BLaER1 treated with 17β-estradiol and CSF1 and Interleukin-3, amounts not matched to agents 10 nM and 100 nM (cell line): ENCODE measurements around the gene KIAA1328.

Experiments used
- H3K27ac ChIP-seq, 11 experiments: shearing (Covaris generic); formaldehyde crosslinking; 2 replicates each; pipeline ENCODE4 v1.8.1; 2022
- H3K27me3 ChIP-seq, 11 experiments: shearing (Covaris generic); formaldehyde crosslinking; 2 replicates each; pipeline ENCODE4 v1.8.1; 2022
- H3K36me3 ChIP-seq, 11 experiments: shearing (Covaris generic); formaldehyde crosslinking; 2 replicates each; pipeline ENCODE4 v1.8.1; 2022
- H3K4me1 ChIP-seq, 10 experiments: shearing (Covaris generic); formaldehyde crosslinking; 2 replicates each; pipeline ENCODE4 v1.8.1; 2022
- H3K4me2 ChIP-seq, 11 experiments: shearing (Covaris generic); formaldehyde crosslinking; 2 replicates each; pipeline ENCODE4 v1.8.1; 2022
- H3K4me3 ChIP-seq, 10 experiments: shearing (Covaris generic); formaldehyde crosslinking; 2 replicates each; pipeline ENCODE4 v1.8.1; 2022
- H3K9ac ChIP-seq, 11 experiments: shearing (Covaris generic); formaldehyde crosslinking; 2 replicates each; pipeline ENCODE4 v1.8.1; 2022
- H3K9me3 ChIP-seq, 11 experiments: shearing (Covaris generic); formaldehyde crosslinking; replicated peaks in 1 of 11; 2 replicates each; pipeline ENCODE4 v1.8.1; 2022
- H4K20me1 ChIP-seq, 11 experiments: shearing (Covaris generic); formaldehyde crosslinking; 2 replicates each; pipeline ENCODE4 v1.8.1; 2022
- Cebpa-rat ChIP-seq, 11 experiments: shearing (Covaris generic); IDR thresholded peaks; 2 replicates each; pipeline ENCODE4 v1.8.1; 2022

Gene KIAA1328

DNA sequence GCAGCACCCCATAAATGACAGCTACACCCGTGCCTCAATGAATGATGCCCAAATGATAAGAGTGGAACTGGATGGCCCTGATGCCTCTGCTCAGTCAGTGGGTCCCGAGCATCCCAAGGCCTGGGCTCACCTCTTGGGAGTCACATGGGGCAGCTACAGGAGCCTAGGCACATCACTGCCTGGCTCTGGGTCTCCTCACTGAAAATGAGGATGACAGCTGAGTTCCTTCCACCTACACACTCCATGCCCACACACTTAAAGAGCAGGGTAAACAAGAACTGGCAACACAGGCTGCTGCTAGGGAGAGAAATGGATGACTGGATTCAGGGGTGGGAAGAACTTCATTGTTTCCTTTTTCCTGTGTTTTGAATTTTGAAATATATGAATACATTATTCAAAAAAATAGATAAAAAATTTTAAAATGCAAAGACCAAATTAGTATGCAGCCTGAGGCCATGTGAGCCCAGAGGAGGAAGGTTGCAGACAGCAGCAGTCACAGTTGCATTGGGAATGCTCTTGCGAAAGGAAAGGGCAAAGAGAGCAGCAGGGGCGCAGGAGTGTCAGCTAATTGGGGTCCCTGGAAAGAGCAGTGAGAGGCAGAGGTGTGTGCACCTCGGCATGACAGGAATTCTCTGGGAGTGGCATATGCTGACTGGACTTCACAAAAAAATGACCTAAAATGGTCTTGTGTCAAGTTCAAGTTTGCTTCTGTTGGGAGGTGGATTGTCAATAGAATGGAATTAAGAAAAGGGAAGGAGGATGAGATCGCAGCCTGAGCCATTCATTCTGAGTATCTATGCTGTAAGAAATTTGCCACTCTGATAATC, 409.6 kb downstream of the KIAA1328 start:
- H3K4me2 ChIP-seq, result no peak overlapping the region
- no peak overlapping the region for H3K4me3 ChIP-seq
- no peaks in the 10 kb centered on the region for H3K36me3 ChIP-seq
- H3K9me3 ChIP-seq, result no peaks in the 10 kb centered on the region
- H4K20me1 ChIP-seq, result no peaks in the 10 kb centered on the region
- H3K4me1 ChIP-seq, result no peaks in the 10 kb centered on the region
- no peaks in the 10 kb centered on the region for H3K27me3 ChIP-seq
- no peak overlapping the region for H3K27ac ChIP-seq
- no peak overlapping the region for H3K9ac ChIP-seq
- TF ChIP-seq Cebpa-rat (IDR thresholded peaks at IDR 0.05), result no peak

DNA sequence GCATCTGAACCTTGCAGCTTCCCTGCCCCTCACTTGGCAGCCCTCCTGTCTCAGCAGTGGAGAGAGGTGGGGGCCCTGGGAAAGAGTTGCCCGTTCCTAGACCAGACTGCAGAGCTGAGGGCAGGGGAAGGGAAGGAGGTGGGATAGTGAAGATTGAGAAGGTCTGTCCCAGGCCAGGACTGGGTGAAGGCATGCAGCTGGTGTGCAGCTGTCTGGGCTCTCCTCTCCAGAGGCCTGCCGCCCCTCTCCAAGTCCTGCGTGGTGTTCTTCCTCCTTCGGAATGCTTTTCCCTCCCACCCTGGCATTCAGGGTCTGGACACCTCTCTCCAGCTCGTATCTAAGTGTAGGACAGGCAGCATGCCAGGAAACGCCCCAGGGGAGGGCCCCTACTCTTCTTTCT, 413.2 kb downstream of the KIAA1328 start:
- Histone ChIP-seq H4K20me1 (no peaks in the 10 kb centered on the region), H3K36me3 (no peaks in the 10 kb centered on the region), H3K4me2 (no peak overlapping the region), H3K4me1 (no peaks in the 10 kb centered on the region), H3K27me3 (no peaks in the 10 kb centered on the region), H3K27ac (no peak overlapping the region), H3K4me3 (no peak overlapping the region), H3K9me3 (no peaks in the 10 kb centered on the region), H3K9ac (no peak overlapping the region)
- no peak for TF ChIP-seq Cebpa-rat (IDR thresholded peaks at IDR 0.05)

DNA sequence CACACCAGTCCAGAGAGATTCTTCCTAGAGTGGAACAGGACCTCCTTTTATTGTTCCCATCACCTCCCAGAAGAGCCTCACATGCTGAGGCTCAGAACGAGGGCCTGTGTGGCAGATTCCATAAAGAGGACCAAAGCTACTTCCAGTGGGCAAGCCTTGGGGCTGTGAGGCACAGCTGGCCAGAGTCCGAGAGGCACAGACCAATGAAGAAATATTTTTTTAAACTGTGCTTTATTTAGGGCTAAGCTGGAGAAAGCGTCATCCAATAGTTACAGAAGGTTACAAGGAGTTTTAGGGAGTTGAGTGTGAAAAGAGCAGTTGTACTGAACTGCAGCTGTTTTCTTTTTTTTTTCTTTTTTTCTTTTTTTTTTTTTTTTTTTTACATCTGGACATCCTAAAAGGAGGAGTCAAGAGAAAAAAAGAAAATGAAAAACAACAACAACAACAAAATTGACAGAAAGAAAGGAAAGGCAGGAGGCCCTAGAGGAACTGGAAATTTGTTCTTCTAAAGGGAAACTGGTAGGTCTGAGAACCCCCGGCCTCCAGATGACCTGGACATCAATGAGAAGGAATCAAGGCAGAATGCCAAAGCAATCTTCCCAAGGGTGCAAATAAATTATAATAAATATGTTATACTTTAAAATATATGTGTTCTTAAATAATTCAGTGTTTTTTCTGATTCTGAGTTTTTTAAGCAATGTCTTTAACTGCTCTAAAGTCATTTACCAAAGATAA, 414.1 kb downstream of the KIAA1328 start:
- H3K4me3 ChIP-seq, result no peak overlapping the region
- H3K4me2 ChIP-seq, result no peak overlapping the region
- no peak for TF ChIP-seq Cebpa-rat (IDR thresholded peaks at IDR 0.05)
- no peak overlapping the region for H3K9ac ChIP-seq
- no peaks in the 10 kb centered on the region for H3K36me3 ChIP-seq
- H3K9me3 ChIP-seq, result no peaks in the 10 kb centered on the region
- no peaks in the 10 kb centered on the region for H4K20me1 ChIP-seq
- no peaks in the 10 kb centered on the region for H3K27me3 ChIP-seq
- H3K4me1 ChIP-seq, result no peaks in the 10 kb centered on the region
- H3K27ac ChIP-seq, result no peak overlapping the region

DNA sequence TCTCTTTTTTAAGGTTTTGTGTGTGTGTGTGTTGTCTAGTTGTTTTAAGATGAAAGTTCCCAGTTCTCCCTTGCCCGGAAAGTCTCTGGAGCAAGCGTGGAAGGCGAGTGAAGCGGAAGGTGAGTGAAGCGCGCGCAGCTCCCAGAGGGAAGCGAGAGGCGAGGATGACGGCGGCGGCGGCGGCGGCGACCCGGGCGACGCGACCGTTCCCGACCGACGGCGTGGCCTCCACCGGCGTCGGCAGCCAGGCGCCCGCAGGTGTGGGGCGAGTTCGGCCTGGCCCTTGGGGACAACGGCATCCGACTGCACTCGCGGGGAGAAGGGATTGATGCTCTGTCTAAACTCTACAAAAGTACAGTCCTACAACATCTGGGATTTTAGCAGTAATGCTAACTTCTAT, 414.8 kb downstream of the KIAA1328 start:
- H3K4me2 ChIP-seq, result no peak overlapping the region
- TF ChIP-seq Cebpa-rat (IDR thresholded peaks at IDR 0.05), result no peak
- H3K36me3 ChIP-seq, result no peaks in the 10 kb centered on the region
- H3K27ac ChIP-seq, result no peak overlapping the region
- no peaks in the 10 kb centered on the region for H3K9me3 ChIP-seq
- no peaks in the 10 kb centered on the region for H3K27me3 ChIP-seq
- H3K4me3 ChIP-seq, result no peak overlapping the region
- H3K9ac ChIP-seq, result no peak overlapping the region
- H4K20me1 ChIP-seq, result no peaks in the 10 kb centered on the region
- no peaks in the 10 kb centered on the region for H3K4me1 ChIP-seq

DNA sequence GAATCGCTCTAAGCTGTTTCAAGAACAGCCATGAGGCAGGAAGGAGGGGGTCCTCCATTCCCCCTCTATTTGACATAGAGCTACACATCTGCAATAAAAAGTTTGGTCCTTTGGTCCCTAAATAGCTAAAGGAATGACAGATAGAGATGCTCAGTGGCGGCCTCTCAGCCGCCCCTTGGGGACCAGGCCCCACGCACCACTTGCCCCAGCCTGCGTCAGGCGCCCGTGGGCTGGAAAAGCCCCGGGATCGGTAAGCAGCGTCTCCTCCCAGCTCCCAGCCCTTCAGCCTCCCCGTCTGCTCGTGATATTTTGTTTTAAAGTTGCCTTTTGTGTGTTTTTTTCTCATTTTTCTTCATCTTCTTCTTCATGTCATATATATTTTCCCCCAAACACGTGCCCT, 415.7 kb downstream of the KIAA1328 start:
- Histone ChIP-seq H3K36me3 (no peaks in the 10 kb centered on the region), H3K4me2 (no peak overlapping the region), H3K4me1 (0 out of 20 replicates have a peak, but pooled peaks cover 0 to under 1% (median 0%) of the 10 kb centered on the region in 10 experiments), H3K9me3 (no peaks in the 10 kb centered on the region), H3K27ac (no peak overlapping the region), H3K4me3 (no peak overlapping the region), H3K9ac (no peak overlapping the region), H4K20me1 (no peaks in the 10 kb centered on the region), H3K27me3 (no peaks in the 10 kb centered on the region)
- no peak for TF ChIP-seq Cebpa-rat (IDR thresholded peaks at IDR 0.05)

DNA sequence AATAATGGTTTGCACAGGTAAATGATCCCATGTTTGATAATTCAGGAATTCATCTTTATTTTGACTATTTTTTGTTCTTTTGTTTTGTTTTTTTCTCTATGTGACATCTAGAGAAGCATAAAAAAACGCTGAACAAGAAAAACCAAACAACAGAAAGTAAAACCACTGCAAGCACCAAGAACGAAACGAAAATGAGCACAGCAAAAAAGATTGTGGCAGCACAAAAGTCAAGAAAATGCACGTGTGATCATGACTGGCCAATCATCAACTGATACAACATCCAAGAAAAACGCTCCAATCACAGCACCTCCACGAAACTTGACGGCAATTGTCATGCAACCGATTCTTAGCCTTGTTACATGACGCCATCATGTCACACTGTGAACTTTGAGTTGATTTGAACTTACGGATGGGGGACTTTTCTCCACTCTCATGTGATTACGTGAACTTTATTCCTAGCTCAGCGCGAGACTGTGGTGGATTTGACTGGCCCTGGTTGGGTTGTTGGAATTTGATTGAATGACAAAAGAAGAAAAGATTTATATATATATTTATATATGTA, 417.9 kb downstream of the KIAA1328 start:
- no peak for TF ChIP-seq Cebpa-rat (IDR thresholded peaks at IDR 0.05)
- no peak overlapping the region for H3K4me2 ChIP-seq
- H3K9me3 ChIP-seq, result no peaks in the 10 kb centered on the region
- no peaks in the 10 kb centered on the region for H3K36me3 ChIP-seq
- no peaks in the 10 kb centered on the region for H3K27me3 ChIP-seq
- no peak overlapping the region for H3K27ac ChIP-seq
- no peak overlapping the region for H3K9ac ChIP-seq
- no peak overlapping the region for H3K4me3 ChIP-seq
- H3K4me1 ChIP-seq, result peaks cover 0 to 9% (median 5%) of the 10 kb centered on the region in 10 experiments; a peak in 7 of 20 replicates
- 0 out of 22 replicates have a peak, but pooled peaks cover 0 to 6% (median 0%) of the 10 kb centered on the region in 11 experiments for H4K20me1 ChIP-seq

DNA sequence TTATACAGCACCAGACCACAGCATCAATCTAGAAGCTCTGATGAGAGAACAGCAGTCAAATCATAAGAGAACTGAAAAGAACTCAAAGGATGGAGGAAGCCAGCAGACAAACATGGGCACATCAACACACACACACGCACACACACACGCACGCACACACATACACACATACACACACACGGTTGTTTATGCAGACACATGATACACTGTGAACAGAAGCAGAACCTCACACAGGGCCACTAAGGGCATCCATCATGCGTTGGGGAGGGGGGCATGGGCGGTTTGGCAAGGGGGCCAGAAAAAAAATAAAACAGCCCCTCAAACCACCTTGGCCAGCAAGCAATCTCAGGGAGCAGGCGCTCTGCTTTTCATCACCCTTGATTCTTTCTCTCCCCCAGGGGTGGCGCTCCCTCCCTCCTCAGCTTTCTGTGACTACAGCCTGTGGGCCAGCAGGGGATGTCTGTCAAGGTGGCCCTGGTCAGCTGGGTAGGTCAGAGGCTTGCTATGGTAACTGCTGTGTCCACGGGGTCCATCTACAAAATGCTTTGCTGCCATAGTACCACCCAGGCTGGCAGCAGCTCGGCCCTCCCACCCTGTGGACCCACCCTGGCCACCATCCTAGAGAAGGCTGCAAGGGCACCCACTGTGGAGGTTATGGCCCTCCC, 418.7 kb downstream of the KIAA1328 start:
- no peaks in the 10 kb centered on the region for H3K36me3 ChIP-seq
- peaks cover 0 to 9% (median 5%) of the 10 kb centered on the region in 10 experiments; a peak in 7 of 20 replicates for H3K4me1 ChIP-seq
- no peaks in the 10 kb centered on the region for H3K9me3 ChIP-seq
- 0 out of 22 replicates have a peak, but pooled peaks cover 0 to 6% (median 0%) of the 10 kb centered on the region in 11 experiments for H4K20me1 ChIP-seq
- H3K27me3 ChIP-seq, result peaks cover 0 to under 1% (median 0%) of the 10 kb centered on the region in 11 experiments; a peak in 1 of 22 replicates
- H3K4me2 ChIP-seq, result no peak overlapping the region
- no peak overlapping the region for H3K4me3 ChIP-seq
- H3K27ac ChIP-seq, result no peak overlapping the region
- H3K9ac ChIP-seq, result no peak overlapping the region
- TF ChIP-seq Cebpa-rat (IDR thresholded peaks at IDR 0.05), result no peak

DNA sequence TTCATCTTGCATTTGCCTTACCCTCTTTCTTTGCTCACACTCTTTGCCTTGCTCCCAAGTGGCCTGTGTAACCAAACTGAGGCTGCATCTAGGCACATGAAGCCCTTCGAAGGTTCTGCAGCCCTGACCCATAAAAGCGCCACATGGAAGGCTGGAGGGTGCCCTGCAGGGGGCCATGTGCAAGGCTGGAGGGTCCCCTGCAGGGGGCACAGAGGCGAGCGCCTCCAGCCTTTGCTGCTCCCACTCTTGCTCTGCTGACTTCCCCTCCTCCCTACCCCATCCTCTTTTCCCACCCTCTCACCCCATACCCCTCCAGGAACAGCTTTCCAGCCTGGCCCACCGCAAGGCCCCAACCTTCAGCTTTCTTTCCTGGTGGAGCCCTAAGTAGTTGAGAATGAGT, 419.4 kb downstream of the KIAA1328 start:
- Histone ChIP-seq H3K27me3 (peaks cover 0 to 7% (median 3%) of the 10 kb centered on the region in 11 experiments; a peak in 9 of 22 replicates), H3K9me3 (no peaks in the 10 kb centered on the region), H3K4me1 (peaks cover 0 to 9% (median 5%) of the 10 kb centered on the region in 10 experiments; a peak in 7 of 20 replicates), H3K9ac (no peak overlapping the region), H3K4me2 (no peak overlapping the region), H3K27ac (no peak overlapping the region), H3K36me3 (no peaks in the 10 kb centered on the region), H4K20me1 (0 out of 22 replicates have a peak, but pooled peaks cover 0 to 6% (median 0%) of the 10 kb centered on the region in 11 experiments), H3K4me3 (no peak overlapping the region)
- no peak for TF ChIP-seq Cebpa-rat (IDR thresholded peaks at IDR 0.05)
